Erythroblast (primary cell): ENCODE measurements around the gene NFKBIE.

Experiments used
- DNase-seq, 2 experiments: peaks; one replicate each; lab custom pipeline; 2025; lab: John Stamatoyannopoulos, UW
- GATA1 ChIP-seq: IDR thresholded peaks from 2 replicates; pipeline ENCODE4 v1.6.1; 2011; ENCODE audit warnings: low read depth, mild to moderate bottlenecking, control low read depth, low read length, moderate library complexity
- POLR2A ChIP-seq: IDR thresholded peaks from 2 replicates; pipeline ENCODE4 v1.6.1; 2011; ENCODE audit warnings: mild to moderate bottlenecking, low read length

Gene NFKBIE

DNA sequence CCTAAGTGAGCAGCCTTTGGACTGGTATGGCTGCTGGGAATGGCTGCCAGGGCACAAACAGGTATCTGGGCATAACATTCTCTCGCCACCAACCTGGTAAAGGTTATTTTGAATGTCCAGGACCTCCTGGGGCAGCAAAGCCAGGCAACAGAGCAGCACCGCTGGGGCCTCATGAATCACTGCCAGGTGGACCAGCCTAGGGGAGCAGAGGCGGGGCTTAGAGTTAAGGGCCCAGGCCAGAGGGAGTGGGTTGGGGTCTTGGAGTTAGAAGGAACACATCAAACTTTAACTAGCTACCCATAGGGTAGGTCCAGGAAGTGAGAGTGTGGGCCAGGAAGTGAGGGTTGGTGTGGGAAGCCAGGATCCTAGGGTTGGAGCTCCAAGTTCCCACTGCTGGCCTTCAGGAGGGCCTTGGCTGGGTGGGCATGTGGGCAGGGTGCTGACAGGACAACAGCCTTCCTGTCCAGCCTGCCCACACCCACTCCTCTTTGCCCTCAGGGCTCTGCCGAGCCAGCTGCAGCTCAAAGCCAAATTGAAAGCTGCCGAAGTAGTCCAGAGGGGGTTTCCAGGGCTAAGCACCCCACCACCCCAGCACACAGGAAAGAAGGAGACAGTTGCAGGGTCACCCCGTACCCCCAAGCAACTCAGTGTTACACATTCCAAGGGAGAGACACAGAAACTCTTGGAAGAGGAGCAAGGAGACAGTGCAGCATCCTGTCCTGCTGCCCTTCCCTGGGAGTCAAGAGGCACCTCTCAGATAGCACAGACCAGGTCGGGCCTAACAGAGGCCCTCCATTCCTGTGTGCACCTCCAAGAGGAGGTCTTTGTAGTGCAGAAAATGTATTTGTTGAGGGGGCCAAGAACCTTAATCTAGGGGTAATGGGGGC, 2.6 kb downstream of the NFKBIE start:
- TF ChIP-seq GATA1: no peak
- no peak for TF ChIP-seq POLR2A
- DNase-seq: no peak

DNA sequence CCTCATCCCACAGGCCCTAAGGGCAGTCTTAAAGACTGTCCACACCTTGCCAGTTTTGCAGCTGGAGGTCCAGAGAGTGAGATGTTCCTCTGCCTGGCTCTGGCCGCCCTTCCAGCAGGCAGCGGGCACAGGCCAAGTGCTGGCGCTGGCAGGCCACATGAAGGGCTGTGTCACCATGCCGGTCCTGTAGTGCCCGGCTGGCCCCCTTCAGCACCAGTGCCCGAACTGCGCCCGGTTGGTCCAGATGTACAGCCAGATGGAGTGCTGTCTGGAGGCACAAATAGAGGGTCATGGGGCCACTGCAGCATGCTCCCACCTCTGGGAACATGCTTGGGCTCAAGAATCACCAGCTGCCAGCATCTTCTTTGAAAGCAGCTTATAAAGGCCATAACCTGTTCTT, 3.8 kb downstream of the NFKBIE start:
- no peak for DNase-seq
- TF ChIP-seq GATA1: no peak
- no peak for TF ChIP-seq POLR2A

DNA sequence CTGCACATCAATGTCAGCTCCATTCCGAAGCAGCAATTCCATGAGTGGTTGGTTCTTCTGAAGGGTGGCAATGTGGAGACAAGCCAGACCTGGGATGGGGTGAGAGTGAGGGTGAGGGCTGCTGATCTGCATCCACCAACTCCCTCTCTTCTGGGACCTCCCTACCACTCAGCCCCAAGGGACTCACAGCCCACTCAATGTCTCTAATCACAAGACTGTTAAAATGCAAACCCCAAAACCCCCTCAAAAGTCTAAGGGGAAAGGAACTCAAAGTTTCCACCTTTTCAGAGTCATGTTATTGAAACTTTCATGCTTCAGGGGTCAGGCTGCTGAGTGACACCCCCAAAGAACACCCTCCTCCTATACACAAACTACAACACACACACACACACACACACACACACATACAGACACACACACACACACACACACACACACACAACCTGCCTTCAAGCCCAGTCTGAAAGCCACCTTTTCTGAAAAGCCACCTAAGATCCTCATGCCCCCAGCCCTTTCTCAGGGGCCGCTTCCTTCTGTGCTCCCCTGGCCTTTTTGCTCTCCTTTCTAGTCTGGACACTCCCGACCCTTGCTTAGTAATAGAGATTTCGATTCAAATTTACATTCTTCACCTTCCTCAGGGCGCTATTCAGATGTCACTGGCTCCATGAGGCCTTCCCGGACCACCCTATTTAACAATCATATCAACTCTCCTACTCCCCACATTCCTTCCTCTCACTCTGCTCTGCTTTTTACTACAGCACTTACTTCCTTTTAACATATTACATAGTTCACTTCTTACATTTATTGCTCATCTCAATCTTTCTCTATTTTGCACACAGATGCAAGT, 4.7 kb downstream of the NFKBIE start:
- no peak for TF ChIP-seq GATA1
- TF ChIP-seq POLR2A: no peak
- DNase-seq: no peak

DNA sequence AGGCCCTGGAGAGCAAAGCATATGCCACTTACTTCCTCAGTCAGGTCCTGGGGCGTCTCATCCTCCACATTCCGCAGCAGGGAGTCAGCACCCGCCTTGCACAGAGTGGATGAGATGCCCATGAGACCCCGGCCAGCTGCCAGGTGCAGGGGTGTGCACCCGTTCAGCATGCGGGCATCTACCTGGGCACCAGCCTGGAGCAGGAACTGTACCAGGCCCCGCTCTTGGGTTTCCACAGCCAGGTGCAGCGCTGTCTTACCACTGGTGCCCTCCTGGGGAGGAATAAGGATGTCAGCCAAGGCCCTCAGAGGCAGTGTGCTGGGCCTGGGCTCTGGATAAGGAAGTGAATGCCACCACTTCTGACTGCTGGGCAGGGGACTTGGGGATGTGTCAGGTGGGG, 5.3 kb downstream of the NFKBIE start:
- no peak for TF ChIP-seq GATA1
- TF ChIP-seq POLR2A: no peak

DNA sequence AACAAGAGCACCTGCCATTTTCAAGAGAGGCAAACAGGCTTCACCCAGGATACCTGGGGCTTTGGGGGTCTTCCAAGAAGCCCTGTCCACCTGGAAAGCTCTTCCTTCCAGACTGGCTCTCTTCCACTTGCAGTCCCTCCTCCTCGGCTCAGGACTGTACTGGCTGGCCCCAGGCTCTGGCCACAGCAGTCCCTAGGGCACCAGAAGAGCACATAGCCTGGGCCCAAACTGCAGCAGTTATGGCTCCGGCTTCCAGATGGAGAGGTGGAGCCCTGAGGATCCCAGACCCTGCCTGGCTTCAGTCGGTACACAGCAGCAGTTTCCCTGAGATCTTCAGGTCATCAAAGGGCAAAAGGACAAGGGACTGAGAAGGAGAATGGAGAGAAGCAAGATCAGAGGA, 6.4 kb downstream of the NFKBIE start:
- no peak for DNase-seq
- no peak for TF ChIP-seq GATA1
- TF ChIP-seq POLR2A: no peak

More for the DNA sequence above, 5.3 kb downstream of the NFKBIE start:
- no peak for DNase-seq

DNA sequence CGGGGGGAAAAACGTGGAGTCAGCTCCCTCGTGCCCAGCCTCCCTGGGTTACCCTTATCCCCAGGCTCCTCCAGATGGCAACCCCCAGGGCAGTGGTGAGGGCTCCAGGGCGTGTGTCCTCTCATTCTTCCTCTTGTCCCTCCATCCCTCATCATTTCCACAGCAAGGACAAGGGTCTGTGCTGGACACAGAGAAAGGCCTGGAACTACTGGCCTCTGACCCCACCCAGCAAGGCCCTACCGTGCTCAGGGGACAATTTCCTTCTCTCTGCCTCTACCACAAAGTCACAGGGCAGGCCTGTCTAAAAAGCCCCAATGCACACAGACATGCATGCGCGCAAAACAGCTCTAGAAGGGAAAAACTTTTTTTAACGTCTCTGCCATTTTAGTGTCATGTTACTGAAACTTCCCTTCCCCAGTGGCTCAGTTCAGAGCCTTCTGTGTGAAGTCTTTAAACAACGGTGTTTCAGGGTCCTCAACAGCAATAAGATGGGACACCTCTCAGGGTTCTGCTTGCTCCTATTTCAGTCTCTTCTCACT, 7.0 kb downstream of the NFKBIE start:
- TF ChIP-seq POLR2A: no peak
- no peak for TF ChIP-seq GATA1
- no peak for DNase-seq

DNA sequence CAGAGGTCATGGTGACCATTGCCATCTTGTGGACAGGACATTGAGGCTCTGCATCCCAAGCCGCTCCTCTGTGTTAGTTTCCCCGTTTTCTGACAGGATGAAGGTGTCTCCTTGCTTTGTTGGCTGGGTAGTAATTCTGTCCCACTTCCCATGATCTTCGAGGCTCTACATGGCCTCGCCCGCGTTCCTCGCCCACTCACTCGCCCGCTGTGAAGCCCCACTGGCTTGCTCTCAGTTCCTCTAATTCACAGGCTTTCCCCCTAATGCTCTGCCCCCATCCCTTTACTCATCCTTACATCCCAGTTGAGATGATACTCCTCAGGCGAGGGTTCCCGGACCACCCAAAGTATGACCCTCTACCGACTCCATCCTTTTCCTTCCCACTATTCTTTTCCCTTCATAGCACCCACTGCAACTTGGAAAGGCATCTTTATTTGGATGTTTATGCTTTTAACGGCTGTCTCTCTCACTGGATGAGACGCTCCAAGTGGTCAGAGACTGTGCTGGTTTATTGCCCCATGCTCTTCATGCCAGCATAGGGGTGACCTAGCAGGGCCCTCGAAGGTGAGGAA, 7.5 kb downstream of the NFKBIE start:
- TF ChIP-seq POLR2A (no peak), GATA1 (no peak)
- DNase-seq: no peak

DNA sequence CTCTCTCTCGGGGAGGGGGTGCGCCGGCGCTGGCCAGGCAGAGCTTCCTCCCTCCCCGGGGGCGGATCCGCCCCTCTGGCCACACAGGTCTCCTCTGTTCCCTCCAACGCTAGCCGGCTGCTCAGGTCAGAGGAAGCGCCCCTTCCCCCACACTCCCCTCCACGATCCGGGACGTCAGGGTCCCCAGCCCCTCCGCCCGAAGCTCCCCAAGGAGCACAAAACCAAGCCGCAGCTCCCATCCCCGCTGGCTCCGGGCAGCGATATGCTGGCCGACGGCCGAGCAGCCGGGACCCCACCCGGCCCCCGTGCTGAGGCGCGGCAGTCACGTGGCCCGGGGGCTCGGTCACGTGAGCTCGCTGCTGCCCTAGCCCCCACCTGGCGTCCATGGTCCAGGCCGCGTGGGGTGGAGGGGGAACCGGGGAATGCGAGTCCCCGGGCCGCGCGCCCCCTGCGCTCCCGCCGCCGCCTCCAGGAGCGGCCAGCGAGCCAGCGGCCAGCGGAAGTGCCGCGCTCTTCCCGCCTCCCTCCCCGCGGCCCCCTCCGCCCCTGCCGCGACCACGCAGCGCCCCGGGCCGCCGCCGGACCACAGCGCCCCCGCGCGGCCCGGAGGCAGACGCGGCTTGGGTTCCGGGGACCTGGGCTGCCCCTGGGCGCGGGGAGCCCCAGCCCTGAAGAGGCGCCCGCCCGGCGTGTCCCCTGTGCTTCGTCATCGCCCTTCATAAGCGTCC, 8.2 kb downstream of the NFKBIE start, which contains the start of gene SLC35B2:
Gene SLC35B2 (minus strand): TSS at position 504 of the 728 bp plus-strand sequence. CDS start 118 bp downstream, at position 386.
- peak; percentile 65 for TF ChIP-seq POLR2A
- no peak for TF ChIP-seq GATA1
- DNase-seq: peak; percentile 89 to 92

DNA sequence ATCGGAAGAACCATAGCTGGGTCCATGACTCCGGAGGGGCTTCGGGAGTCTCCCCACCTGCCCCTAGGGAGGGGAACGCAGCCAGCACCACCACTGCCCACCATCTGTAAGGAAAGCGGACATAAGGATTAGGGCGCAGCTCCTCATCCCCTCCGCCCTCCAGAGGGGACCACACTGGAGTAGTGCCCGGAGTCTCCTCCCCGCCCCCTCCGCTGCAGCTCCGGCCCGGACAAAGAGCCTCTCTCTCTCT, 8.7 kb downstream of the NFKBIE start:
- no peak for DNase-seq
- TF ChIP-seq GATA1: no peak
- TF ChIP-seq POLR2A: no peak

DNA sequence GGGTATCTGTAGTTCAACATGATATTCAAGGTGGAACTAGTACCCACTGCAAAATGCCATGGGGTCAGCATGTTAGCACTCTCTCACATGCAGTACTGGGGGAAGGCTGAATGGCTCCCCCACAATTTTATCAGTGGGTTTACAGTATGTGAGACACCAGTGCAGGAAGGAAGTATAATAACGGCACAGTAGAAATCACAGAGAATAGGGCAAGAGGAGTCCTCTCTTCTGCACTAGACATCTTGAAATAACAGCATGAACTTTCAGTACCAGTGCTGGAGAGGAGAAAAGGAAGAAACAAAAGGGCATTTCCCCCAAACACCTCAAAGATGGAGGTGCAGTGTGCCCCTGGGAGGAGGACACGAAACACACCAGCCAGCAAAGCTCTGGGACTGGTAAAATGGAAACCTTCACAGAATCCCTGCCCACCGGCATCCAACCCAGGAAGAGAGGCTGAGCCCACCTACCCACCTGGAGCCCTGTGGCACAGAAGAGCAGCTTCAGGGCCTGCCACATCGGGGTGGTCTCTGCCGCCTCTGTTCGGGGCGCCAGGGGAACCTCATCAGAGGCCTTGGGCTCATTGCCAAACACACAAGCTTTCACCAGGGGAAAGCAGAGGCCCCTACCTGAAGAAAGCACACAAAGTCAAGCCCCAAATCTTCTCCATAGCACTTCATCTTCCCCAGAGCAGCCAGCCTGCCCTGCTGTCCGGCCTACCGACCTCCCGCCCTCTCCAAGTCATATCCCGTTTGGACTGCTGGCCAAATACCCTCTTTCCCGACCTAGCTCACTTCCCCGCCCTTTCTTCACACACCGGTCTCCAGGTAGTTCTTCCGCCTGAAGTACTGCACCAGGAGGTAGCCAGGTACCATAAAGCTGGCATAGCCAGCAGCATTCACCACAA, 9.2 kb downstream of the NFKBIE start:
- peak; percentile 34 to 50 for DNase-seq
- TF ChIP-seq GATA1 (no peak), POLR2A (no peak)

DNA sequence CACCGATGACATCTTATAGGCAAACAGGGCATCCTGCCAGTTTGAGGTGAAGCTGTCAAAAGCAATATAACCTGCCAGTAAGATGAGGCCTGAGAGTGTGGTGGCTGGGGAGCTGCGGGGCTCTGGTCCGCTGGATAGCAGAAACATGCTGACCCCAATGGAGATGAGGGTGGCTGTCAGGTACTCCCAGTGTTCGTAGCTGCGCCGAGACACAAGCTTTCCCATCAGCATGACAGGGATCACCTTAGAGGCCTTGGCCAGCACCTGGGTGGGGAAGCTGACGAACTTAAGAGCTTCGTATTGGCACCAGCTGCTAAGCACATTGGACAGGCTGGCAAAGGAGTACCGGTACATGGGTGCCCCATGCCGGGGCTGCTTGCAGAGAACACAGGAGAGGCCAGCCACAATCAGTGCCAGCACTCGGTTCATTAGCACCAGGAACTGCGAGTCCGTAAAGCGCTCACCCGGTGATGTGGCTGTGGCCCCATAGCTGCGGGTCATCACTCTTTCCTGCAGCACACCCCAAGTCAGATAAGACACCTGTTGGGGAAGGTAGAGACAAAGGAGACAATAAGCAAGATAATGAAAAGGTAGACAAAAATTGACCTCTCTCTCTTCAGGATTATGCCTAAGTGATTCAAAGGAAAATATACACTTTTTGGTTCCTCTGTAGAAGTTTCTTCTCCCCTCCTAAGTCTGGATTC, 10.1 kb downstream of the NFKBIE start:
- TF ChIP-seq GATA1 (no peak), POLR2A (no peak)
- DNase-seq: no peak

DNA sequence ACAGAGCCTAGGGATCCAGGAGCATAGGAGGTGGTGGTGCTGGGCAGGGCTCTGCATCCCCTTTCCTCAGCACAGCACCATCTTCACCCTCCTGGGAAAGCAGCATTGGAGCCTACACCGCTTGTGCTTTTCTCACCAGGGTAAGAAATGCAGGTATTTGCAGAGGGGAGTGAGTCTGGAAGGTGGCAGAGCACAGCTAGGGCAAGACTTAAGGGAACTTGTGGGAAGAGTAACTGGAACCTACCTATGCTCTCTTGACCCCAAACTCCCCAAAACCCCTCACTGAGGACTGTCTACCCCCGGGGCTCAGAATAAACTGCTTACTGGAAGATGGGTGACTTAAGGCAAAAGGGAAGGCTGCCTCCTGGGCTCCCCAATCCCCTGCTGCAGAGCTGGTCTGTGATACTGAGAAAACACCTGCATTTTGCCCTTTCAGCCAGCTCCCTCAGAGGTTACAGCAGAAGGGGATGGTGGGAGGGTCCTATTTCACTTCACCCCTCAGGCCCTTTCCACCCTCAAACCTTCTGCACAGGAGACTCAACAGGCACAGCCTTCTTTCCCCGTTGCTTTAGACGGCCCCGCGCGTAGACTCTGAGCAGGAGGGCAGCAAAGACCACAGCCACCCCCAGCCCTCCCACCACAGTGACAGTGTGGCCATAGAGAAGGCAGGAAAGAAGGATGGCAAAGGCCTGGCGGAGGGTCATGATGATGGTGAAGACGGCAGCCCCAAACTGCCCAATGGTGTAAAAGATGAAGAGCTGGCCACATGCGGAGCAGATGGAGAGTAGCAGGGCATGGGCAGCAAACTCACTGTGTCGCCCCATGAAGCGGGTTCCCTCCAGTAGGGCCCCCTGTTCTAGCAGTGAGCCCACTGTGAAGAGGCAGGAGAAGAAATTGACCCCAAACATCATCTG, 10.9 kb downstream of the NFKBIE start:
- no peak for DNase-seq
- TF ChIP-seq GATA1 (no peak), POLR2A (peak; percentile 49)
